Measurements from ENCODE around the gene GALNT11. TPM values are rescaled to one million over a fixed set of nuclear protein-coding genes. Genes with fewer than 3 reads are reported as not detected.

Gene GALNT11
- total and polyA plus RNA-seq, 9 of the 15 experiments (the other 6 are each of a cell fraction or from before 2014, with no cell fraction given): 8.2 to 59.5 (median 36.5) TPM

DNA sequence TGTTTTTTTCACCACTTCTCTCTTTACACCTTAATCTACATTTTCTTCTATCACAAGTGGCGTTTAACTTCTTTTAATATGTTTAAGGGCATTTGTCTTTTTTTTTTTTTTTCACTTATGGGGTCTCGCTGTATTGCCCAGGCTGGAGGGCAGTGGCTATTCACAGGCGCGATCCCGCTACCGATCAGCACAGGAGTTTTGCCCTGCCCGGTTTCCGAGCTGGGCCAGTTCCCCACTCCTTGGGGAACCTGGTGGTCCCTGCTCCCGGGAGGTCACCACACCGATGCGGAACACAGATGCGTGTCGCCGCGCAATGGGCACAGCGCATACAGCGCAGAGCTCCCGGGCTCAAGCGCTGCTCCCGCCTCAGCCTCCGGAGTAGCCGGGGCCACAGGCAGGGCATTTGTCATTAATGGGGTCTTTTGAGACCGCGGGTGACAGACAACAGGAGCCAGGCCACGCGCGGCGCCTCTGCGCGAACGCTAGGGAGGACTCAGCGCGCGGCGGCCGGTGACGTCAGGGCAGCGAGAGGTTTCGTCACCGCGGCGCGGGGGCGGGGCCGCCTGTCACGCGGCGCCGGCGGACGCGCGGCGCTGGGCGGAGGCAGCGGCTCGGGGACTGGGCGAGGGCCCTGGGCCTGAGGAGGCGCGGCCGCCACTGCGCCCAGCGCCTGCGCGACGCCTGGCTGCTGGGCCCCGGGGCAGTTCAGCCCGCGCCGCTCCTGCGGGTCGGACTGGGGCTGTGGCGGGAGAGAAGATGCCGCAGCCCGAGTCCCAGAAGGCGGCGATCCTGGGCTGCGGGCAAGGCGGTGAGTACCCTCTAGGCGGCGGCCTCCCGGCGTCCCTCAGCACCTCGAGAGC is at the start of gene GALNT11 (continued):
- TF ChIP-seq CREB5 (CRISPR knock-in tag; IDR thresholded peaks at IDR 0.05) (no peak), ZBTB1 (CRISPR knock-in tag; IDR thresholded peaks at IDR 0.05; ENCODE audit: borderline replicate concordance, low read depth) (peak; percentile 95), ZNF239 (CRISPR knock-in tag; IDR thresholded peaks at IDR 0.05) (no peak), HNRNPUL1 (IDR thresholded peaks at IDR 0.05; ENCODE audit: low read length) (no peak), JUNB (CRISPR knock-in tag; conservative IDR thresholded peaks at IDR 0.05) (no peak; the same call in 1 of the 2 replicates), TAF7 (tag; IDR thresholded peaks at IDR 0.05) (no peak), ZNF507 (tag; conservative IDR thresholded peaks at IDR 0.05) (no peak), TCF7 (IDR thresholded peaks at IDR 0.05; ENCODE audit: borderline replicate concordance) (no peak), KDM1A (IDR thresholded peaks at IDR 0.05) (peak; percentile 57 to 90; a peak in 3 of 4 replicates), PML (IDR thresholded peaks at IDR 0.05; ENCODE audit: low read length) (peak; percentile 85), ZNF561 (CRISPR knock-in tag; conservative IDR thresholded peaks at IDR 0.05) (no peak), CXXC5 (CRISPR knock-in tag; IDR thresholded peaks at IDR 0.05) (peak; percentile 99), ZNF780A (CRISPR knock-in tag; IDR thresholded peaks at IDR 0.05) (no peak), BHLHE40 (IDR thresholded peaks at IDR 0.05; ENCODE audit: low read length) (peak; percentile 78), FOS (IDR thresholded peaks at IDR 0.05; ENCODE audit: extremely low read depth, insufficient read length) (no peak), CC2D1A (IDR thresholded peaks at IDR 0.05) (peak; percentile 52; the same call in 1 of the 2 replicates), BCOR (IDR thresholded peaks at IDR 0.05) (peak; percentile 99), DNMT1 (IDR thresholded peaks at IDR 0.05) (0 out of 2 replicates have a peak, but pooled peaks have one; percentile 71), ZNF511 (CRISPR knock-in tag; IDR thresholded peaks at IDR 0.05) (peak; percentile 93; the same call in 1 of the 2 replicates), SOX6 (IDR thresholded peaks at IDR 0.05) (peak; percentile 62; the same call in 1 of the 2 replicates), SNIP1 (IDR thresholded peaks at IDR 0.05; ENCODE audit: low read depth) (no peak), NFIX (CRISPR knock-in tag; IDR thresholded peaks at IDR 0.05; ENCODE audit: low read depth) (no peak), EP400 (IDR thresholded peaks at IDR 0.05) (peak; percentile 86)
- TF ChIP-seq, protein P1, sequence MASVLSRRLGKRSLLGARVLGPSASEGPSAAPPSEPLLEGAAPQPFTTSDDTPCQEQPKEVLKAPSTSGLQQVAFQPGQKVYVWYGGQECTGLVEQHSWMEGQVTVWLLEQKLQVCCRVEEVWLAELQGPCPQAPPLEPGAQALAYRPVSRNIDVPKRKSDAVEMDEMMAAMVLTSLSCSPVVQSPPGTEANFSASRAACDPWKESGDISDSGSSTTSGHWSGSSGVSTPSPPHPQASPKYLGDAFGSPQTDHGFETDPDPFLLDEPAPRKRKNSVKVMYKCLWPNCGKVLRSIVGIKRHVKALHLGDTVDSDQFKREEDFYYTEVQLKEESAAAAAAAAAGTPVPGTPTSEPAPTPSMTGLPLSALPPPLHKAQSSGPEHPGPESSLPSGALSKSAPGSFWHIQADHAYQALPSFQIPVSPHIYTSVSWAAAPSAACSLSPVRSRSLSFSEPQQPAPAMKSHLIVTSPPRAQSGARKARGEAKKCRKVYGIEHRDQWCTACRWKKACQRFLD (CRISPR knock-in tag; IDR thresholded peaks at IDR 0.05): 0 out of 2 replicates have a peak, but pooled peaks have one; percentile 63
- TF ChIP-seq, protein P2, sequence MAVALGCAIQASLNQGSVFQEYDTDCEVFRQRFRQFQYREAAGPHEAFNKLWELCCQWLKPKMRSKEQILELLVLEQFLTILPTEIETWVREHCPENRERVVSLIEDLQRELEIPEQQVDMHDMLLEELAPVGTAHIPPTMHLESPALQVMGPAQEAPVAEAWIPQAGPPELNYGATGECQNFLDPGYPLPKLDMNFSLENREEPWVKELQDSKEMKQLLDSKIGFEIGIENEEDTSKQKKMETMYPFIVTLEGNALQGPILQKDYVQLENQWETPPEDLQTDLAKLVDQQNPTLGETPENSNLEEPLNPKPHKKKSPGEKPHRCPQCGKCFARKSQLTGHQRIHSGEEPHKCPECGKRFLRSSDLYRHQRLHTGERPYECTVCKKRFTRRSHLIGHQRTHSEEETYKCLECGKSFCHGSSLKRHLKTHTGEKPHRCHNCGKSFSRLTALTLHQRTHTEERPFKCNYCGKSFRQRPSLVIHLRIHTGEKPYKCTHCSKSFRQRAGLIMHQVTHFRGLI (CRISPR knock-in tag; IDR thresholded peaks at IDR 0.05): no peak
